ENCODE measurements around the gene SATB2. TPM values are rescaled to one million over a fixed set of nuclear protein-coding genes. Genes with fewer than 3 reads are reported as not detected.

SATB2 gene
- total RNA-seq, 1 experiment from 2014 or later: 22.1 TPM

GRCh38 chr2:199424160-199424559, 33.6 kb downstream of the SATB2 start:
- TF ChIP-seq ELF4 (CRISPR knock-in tag; IDR thresholded peaks at IDR 0.05; ENCODE audit: low read depth) (no peak), ATF2 (CRISPR knock-in tag; IDR thresholded peaks at IDR 0.05; ENCODE audit: borderline replicate concordance, low read depth) (no peak), ZNF423 (CRISPR knock-in tag; IDR thresholded peaks at IDR 0.05) (no peak), PRRX2 (CRISPR knock-in tag; IDR thresholded peaks at IDR 0.05) (no peak), NR2C2 (CRISPR knock-in tag; IDR thresholded peaks at IDR 0.05) (no peak)
- no peak overlapping the region for H3K4me3 Mint-ChIP-seq
- H3K27me3 Mint-ChIP-seq (ENCODE audit: low read depth): no peaks in the 10 kb centered on the region
- no peak overlapping the region for H3K27ac Mint-ChIP-seq
- DNase-seq (ENCODE audit: low spot score) (no peak), ATAC-seq (peak; percentile 60)
- no peaks in the 10 kb centered on the region for H3K9me3 Mint-ChIP-seq
- POLR2A ChIA-PET: no interaction called here
- H3K4me1 Mint-ChIP-seq: peaks cover 27% of the 10 kb centered on the region
- CTCF ChIA-PET: interaction anchor here (1.3 kb wide), 1 partner anchor 65 kb away, joined by 3 read pairs; no protein-coding TSS in a partner anchor
- no peaks in the 10 kb centered on the region; the same call in 1 of the 2 replicates for H3K36me3 Mint-ChIP-seq

GRCh38 chr2:199419428-199419827, 38.3 kb downstream of the SATB2 start:
- DNase-seq (ENCODE audit: low spot score) (no peak), ATAC-seq (no peak)
- Mint-ChIP-seq H3K27ac (no peak overlapping the region), H3K9me3 (no peaks in the 10 kb centered on the region), H3K27me3 (ENCODE audit: low read depth) (no peaks in the 10 kb centered on the region), H3K4me3 (no peak overlapping the region), H3K4me1 (peaks cover 13% of the 10 kb centered on the region), H3K36me3 (0 out of 2 replicates have a peak, but pooled peaks cover 8% of the 10 kb centered on the region)
- ChIA-PET CTCF (no interaction called here), POLR2A (no interaction called here)
- TF ChIP-seq SMAD4 (CRISPR knock-in tag; IDR thresholded peaks at IDR 0.05) (no peak), TEAD1 (CRISPR knock-in tag; IDR thresholded peaks at IDR 0.05) (no peak), SMAD3 (CRISPR knock-in tag; IDR thresholded peaks at IDR 0.05; ENCODE audit: borderline replicate concordance) (no peak), E2F4 (CRISPR knock-in tag; IDR thresholded peaks at IDR 0.05; ENCODE audit: borderline replicate concordance, low read depth) (no peak), ZNF263 (CRISPR knock-in tag; IDR thresholded peaks at IDR 0.05; ENCODE audit: low read depth) (no peak), ZNF425 (CRISPR knock-in tag; conservative IDR thresholded peaks at IDR 0.05) (no peak), TCF7 (CRISPR knock-in tag; IDR thresholded peaks at IDR 0.05; ENCODE audit: low read depth) (no peak), CDX4 (CRISPR knock-in tag; IDR thresholded peaks at IDR 0.05; ENCODE audit: borderline replicate concordance) (no peak), ZNF232 (CRISPR knock-in tag; IDR thresholded peaks at IDR 0.05) (no peak), ZNF423 (CRISPR knock-in tag; IDR thresholded peaks at IDR 0.05) (no peak), ZMAT4 (CRISPR knock-in tag; IDR thresholded peaks at IDR 0.05) (no peak), ZNF281 (CRISPR knock-in tag; IDR thresholded peaks at IDR 0.05) (no peak)

Measured in WTC11 (cell line).